ENCODE data around the gene DNAJC3. TPM values are rescaled to one million over a fixed set of nuclear protein-coding genes. Genes with fewer than 3 reads are reported as not detected.

Gene DNAJC3
- total RNA-seq, 1 experiment from 2014 or later, result 21.2 TPM

DNA sequence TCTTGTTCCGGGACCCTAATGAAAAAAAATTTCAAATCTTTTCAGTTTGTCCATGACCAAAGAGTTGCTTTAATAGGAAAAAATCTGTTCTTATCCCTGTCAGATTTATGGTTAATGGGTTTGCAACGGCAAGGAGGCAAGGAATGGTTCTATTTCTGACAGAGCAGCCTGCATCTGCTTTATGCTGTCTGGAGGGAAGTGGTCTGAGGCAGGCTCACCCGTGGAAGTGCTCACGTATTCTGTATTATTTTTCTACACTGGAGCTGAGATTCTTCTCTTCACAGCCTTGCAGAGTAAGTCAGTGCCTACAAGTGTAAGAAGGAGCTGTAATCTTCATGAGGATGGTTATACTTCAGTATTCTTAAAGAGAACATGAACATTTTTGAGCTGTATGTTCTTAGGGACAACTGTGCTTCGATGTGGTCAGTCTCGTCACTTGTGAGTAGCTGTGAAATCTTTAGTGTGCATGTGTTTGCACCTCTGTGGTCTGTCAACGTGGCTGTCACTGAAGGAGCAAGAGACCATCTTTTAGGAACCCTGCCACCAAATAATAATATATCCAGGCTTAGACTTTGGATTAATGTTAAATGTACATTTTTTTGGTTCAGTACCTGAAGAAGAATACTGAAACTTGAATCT, 114.3 kb downstream of the DNAJC3 start:
- H3K36me3 Mint-ChIP-seq (ENCODE audit: insufficient read depth in 1 of 3, low read depth in 3 of 3), result peaks cover 19 to 50% (median 31%) of the 10 kb centered on the region in 3 experiments
- no peaks in the 10 kb centered on the region for H3K9me3 ChIP-seq (ENCODE audit: control insufficient read depth, low read depth, low read length)
- H2AK5ac ChIP-seq (ENCODE audit: insufficient read length, low read length), result no peak overlapping the region
- H3K56ac ChIP-seq (ENCODE audit: insufficient read length, low read depth, low read length), result no peak overlapping the region
- H3K4ac ChIP-seq (ENCODE audit: low read depth, low read length), result no peak overlapping the region
- no peaks in the 10 kb centered on the region for H3K79me1 ChIP-seq (ENCODE audit: insufficient read depth, low read depth, low read length, poor library complexity, severe bottlenecking)
- H2BK20ac ChIP-seq (ENCODE audit: low read depth, low read length, poor library complexity, severe bottlenecking), result no peak overlapping the region
- no peaks in the 10 kb centered on the region for H3K79me2 ChIP-seq (ENCODE audit: insufficient read depth, low read length)
- no peak overlapping the region for H3K4me2 ChIP-seq (ENCODE audit: insufficient read depth, insufficient read length, low read length)
- H3K4me1 Mint-ChIP-seq, result no peaks in the 10 kb centered on the region; a peak in 1 of 4 replicates
- H3K9me3 Mint-ChIP-seq, result peaks cover 7 to 11% of the 10 kb centered on the region in 2 experiments; a peak in 4 of 5 replicates
- no peak overlapping the region for H2AFZ ChIP-seq (ENCODE audit: low read length)
- no peak overlapping the region for H4K91ac ChIP-seq (ENCODE audit: insufficient read length, low read depth, low read length)
- no peak overlapping the region for H3K14ac ChIP-seq (ENCODE audit: insufficient read depth, low read length)
- H2BK120ac ChIP-seq (ENCODE audit: low read depth, low read length, poor library complexity, severe bottlenecking), result no peak overlapping the region
- no peaks in the 10 kb centered on the region for H3K4me1 ChIP-seq (ENCODE audit: insufficient read depth, low read length)
- H3K27me3 ChIP-seq (ENCODE audit: insufficient read depth, low read length), result no peaks in the 10 kb centered on the region
- H3K27me3 Mint-ChIP-seq (ENCODE audit: low read depth), result no peaks in the 10 kb centered on the region
- no peak overlapping the region for H3K27ac ChIP-seq (ENCODE audit: insufficient read length, low read depth, low read length)
- H4K20me1 ChIP-seq (ENCODE audit: control insufficient read depth, insufficient read depth, insufficient read length), result no peaks in the 10 kb centered on the region
- no peak overlapping the region for H2BK12ac ChIP-seq (ENCODE audit: insufficient read length, low read depth, low read length)
- no peak overlapping the region for H4K5ac ChIP-seq (ENCODE audit: insufficient read length, low read depth, low read length)
- no peak for TF ChIP-seq CTCF (conservative IDR thresholded peaks at IDR 0.05)
- H3K9ac ChIP-seq (ENCODE audit: extremely low read depth, insufficient read length, low read length), result no peak overlapping the region
- 0 out of 7 replicates have a peak overlapping the region, but pooled peaks of 1 of the 3 experiments have one; percentile 24 for H3K27ac Mint-ChIP-seq
- H3T11ph ChIP-seq (ENCODE audit: low read length), result no peak overlapping the region
- no peak overlapping the region for H3K18ac ChIP-seq (ENCODE audit: insufficient read length, low read depth, low read length)
- H3K23ac ChIP-seq (ENCODE audit: insufficient read length, low read depth, low read length), result no peak overlapping the region
- H3K23me2 ChIP-seq (ENCODE audit: insufficient read length, low read depth, low read length, poor library complexity, severe bottlenecking), result no peaks in the 10 kb centered on the region
- H2BK15ac ChIP-seq (ENCODE audit: low read depth, low read length), result no peak overlapping the region
- no peak overlapping the region for H2BK5ac ChIP-seq (ENCODE audit: insufficient read length, low read length)
- no peak for DNase-seq
- H3K4me3 Mint-ChIP-seq, result no peak overlapping the region
- WGBS (ENCODE audit: extremely low coverage, insufficient read length, low lambda C conversion rate), result no CpG with 5 or more reads among the region's 7 CpGs
- no peak overlapping the region for H4K8ac ChIP-seq (replicated peaks; ENCODE audit: insufficient read length, low read depth, low read length)

All from H9 (cell line).